Activated naive CD8-positive, alpha-beta T cell treated with anti-CD3 and anti-CD28 coated beads, Interleukin-2, amount 10 ng/mL, durations not matched to agents 7 days and 5 days (primary cell): ENCODE results near the gene SCLY. TPM values are rescaled to one million over a fixed set of nuclear protein-coding genes. Genes with fewer than 3 reads are reported as not detected.
A peak's percentile ranks its signal among the peaks of the same experiment; 100 is the strongest.

Experiments
- ATAC-seq: fragments of 150-1000 bp; cut with Tn5 transposase; one replicate; pipeline ENCODE4 v1.10.0; 2021; ENCODE audit warnings: low read depth, moderate library complexity
- POLR2A ChIA-PET: fragments of 350-600 bp; sonication (Branson Sonifier 250); formaldehyde crosslinking; loops from one replicate; lab custom pipeline; 2021; ENCODE audit warnings: antibody characterized with exemption; lab: Charles Lee
- DNase-seq: peaks from one replicate; pipeline ENCODE4 v3.0.0; 2021
- H3K27ac Mint-ChIP-seq: one replicate; pipeline ENCODE4 v1.8.0; 2022; ENCODE audit warnings: mild to moderate bottlenecking, mixed read lengths
- H3K27me3 Mint-ChIP-seq: one replicate; pipeline ENCODE4 v1.8.0; 2022; ENCODE audit warnings: mild to moderate bottlenecking, moderate library complexity, mixed read lengths
- H3K36me3 Mint-ChIP-seq: one replicate; pipeline ENCODE4 v1.8.0; 2021; ENCODE audit warnings: mild to moderate bottlenecking, mixed read lengths
- H3K4me1 Mint-ChIP-seq: one replicate; pipeline ENCODE4 v1.8.0; 2021; ENCODE audit warnings: mixed read lengths
- H3K4me3 Mint-ChIP-seq: one replicate; pipeline ENCODE4 v1.8.0; 2022; ENCODE audit warnings: mild to moderate bottlenecking, moderate library complexity, mixed read lengths
- H3K9me3 Mint-ChIP-seq: one replicate; pipeline ENCODE4 v1.8.0; 2021; ENCODE audit warnings: mixed read lengths
- total RNA-seq, 2 experiments: library from RNA; stranded (reverse); gene quantifications; one replicate each; pipeline ENCODE4 v1.2.3, GENCODE V29; 2021

The SCLY gene
- total RNA-seq, 2 experiments from 2014 or later, result 27.8 to 30.6 TPM

- no peaks in the 10 kb centered on the region for H3K27me3 Mint-ChIP-seq
- DNase-seq (peak; percentile 19), ATAC-seq (no peak)
- POLR2A ChIA-PET, result no interaction called here
- H3K4me1 Mint-ChIP-seq, result peaks cover 2% of the 10 kb centered on the region
- no peak overlapping the region for H3K27ac Mint-ChIP-seq
- no peaks in the 10 kb centered on the region for H3K9me3 Mint-ChIP-seq
- H3K36me3 Mint-ChIP-seq, result peaks cover 2% of the 10 kb centered on the region
- H3K4me3 Mint-ChIP-seq, result no peak overlapping the region
Observed at GRCh38 chr2:238098901-238099713, 38.3 kb downstream of the SCLY start.

GRCh38 chr2:238099714-238100048 lies 38.9 kb downstream of the SCLY start:
- Mint-ChIP-seq H3K36me3 (peaks cover 2% of the 10 kb centered on the region), H3K27ac (no peak overlapping the region), H3K9me3 (no peaks in the 10 kb centered on the region), H3K4me1 (peaks cover 2% of the 10 kb centered on the region), H3K27me3 (no peaks in the 10 kb centered on the region), H3K4me3 (no peak overlapping the region)
- POLR2A ChIA-PET, result no interaction called here
- DNase-seq (peak; percentile 23), ATAC-seq (no peak)

GRCh38 chr2:238100049-238100820 lies 39.4 kb downstream of the SCLY start, which contains the start of gene ESPNL:
Gene ESPNL, plus strand, starts transcription at chr2:238100340. Its CDS starts 80 bp downstream, at chr2:238100420.
- DNase-seq (peak; percentile 25), ATAC-seq (no peak)
- Mint-ChIP-seq H3K4me1 (peaks cover 2% of the 10 kb centered on the region), H3K27me3 (no peaks in the 10 kb centered on the region), H3K4me3 (no peak within 1 kb of the TSS), H3K27ac (no peak within 1 kb of the TSS), H3K36me3 (no peaks in the 10 kb centered on the region), H3K9me3 (no peaks in the 10 kb centered on the region)
- POLR2A ChIA-PET, result no interaction called here

GRCh38 chr2:238100821-238101771 lies 40.3 kb downstream of the SCLY start:
- no peaks in the 10 kb centered on the region for H3K36me3 Mint-ChIP-seq
- POLR2A ChIA-PET, result no interaction called here
- peak; percentile 24 for DNase-seq
- H3K4me1 Mint-ChIP-seq, result peaks cover 2% of the 10 kb centered on the region
- H3K4me3 Mint-ChIP-seq, result no peak overlapping the region
- no peaks in the 10 kb centered on the region for H3K9me3 Mint-ChIP-seq
- H3K27ac Mint-ChIP-seq, result no peak overlapping the region
- H3K27me3 Mint-ChIP-seq, result no peaks in the 10 kb centered on the region
- no peak for ATAC-seq

GRCh38 chr2:238101891-238102841 lies 41.4 kb downstream of the SCLY start:
- POLR2A ChIA-PET, result no interaction called here
- no peaks in the 10 kb centered on the region for H3K4me1 Mint-ChIP-seq
- H3K36me3 Mint-ChIP-seq, result no peaks in the 10 kb centered on the region
- DNase-seq (peak; percentile 26), ATAC-seq (no peak)
- no peaks in the 10 kb centered on the region for H3K9me3 Mint-ChIP-seq
- no peaks in the 10 kb centered on the region for H3K27me3 Mint-ChIP-seq
- no peak overlapping the region for H3K4me3 Mint-ChIP-seq
- H3K27ac Mint-ChIP-seq, result no peak overlapping the region

- no peak for ATAC-seq
- H3K4me3 Mint-ChIP-seq, result no peak overlapping the region
Observed at GRCh38 chr2:238102865-238103264, 42.1 kb downstream of the SCLY start.

GRCh38 chr2:238103465-238104225 lies 42.8 kb downstream of the SCLY start:
- H3K27me3 Mint-ChIP-seq, result no peaks in the 10 kb centered on the region

More at GRCh38 chr2:238102865-238103264, 42.1 kb downstream of the SCLY start:
- DNase-seq, result peak; percentile 23
- no peak overlapping the region for H3K27ac Mint-ChIP-seq
- POLR2A ChIA-PET, result no interaction called here
- no peaks in the 10 kb centered on the region for H3K9me3 Mint-ChIP-seq
- no peaks in the 10 kb centered on the region for H3K4me1 Mint-ChIP-seq
- H3K36me3 Mint-ChIP-seq, result no peaks in the 10 kb centered on the region
- no peaks in the 10 kb centered on the region for H3K27me3 Mint-ChIP-seq

GRCh38 chr2:238104226-238104690 lies 43.5 kb downstream of the SCLY start:
- H3K27me3 Mint-ChIP-seq, result no peaks in the 10 kb centered on the region
- no peaks in the 10 kb centered on the region for H3K9me3 Mint-ChIP-seq
- POLR2A ChIA-PET, result no interaction called here
- H3K27ac Mint-ChIP-seq, result no peak overlapping the region
- no peak overlapping the region for H3K4me3 Mint-ChIP-seq
- DNase-seq (peak; percentile 28), ATAC-seq (no peak)
- H3K36me3 Mint-ChIP-seq, result no peaks in the 10 kb centered on the region
- peaks cover 10% of the 10 kb centered on the region for H3K4me1 Mint-ChIP-seq

More at GRCh38 chr2:238103465-238104225, 42.8 kb downstream of the SCLY start:
- Mint-ChIP-seq H3K9me3 (no peaks in the 10 kb centered on the region), H3K4me1 (peaks cover 6% of the 10 kb centered on the region), H3K4me3 (no peak overlapping the region), H3K27ac (no peak overlapping the region), H3K36me3 (no peaks in the 10 kb centered on the region)
- ATAC-seq, result no peak
- POLR2A ChIA-PET, result no interaction called here
- peak; percentile 27 for DNase-seq

- DNase-seq (peak; percentile 21), ATAC-seq (no peak)
- Mint-ChIP-seq H3K4me1 (peaks cover 10% of the 10 kb centered on the region), H3K27ac (no peak overlapping the region), H3K9me3 (no peaks in the 10 kb centered on the region), H3K27me3 (no peaks in the 10 kb centered on the region), H3K36me3 (no peaks in the 10 kb centered on the region), H3K4me3 (no peak overlapping the region)
- POLR2A ChIA-PET, result no interaction called here
Observed at GRCh38 chr2:238104691-238105371, 44.0 kb downstream of the SCLY start.

GRCh38 chr2:238105506-238106338 lies 44.9 kb downstream of the SCLY start:
- Mint-ChIP-seq H3K27ac (no peak overlapping the region), H3K4me1 (peaks cover 10% of the 10 kb centered on the region), H3K9me3 (no peaks in the 10 kb centered on the region), H3K4me3 (no peak overlapping the region), H3K36me3 (no peaks in the 10 kb centered on the region), H3K27me3 (no peaks in the 10 kb centered on the region)
- POLR2A ChIA-PET, result no interaction called here
- no peak for ATAC-seq
- DNase-seq, result peak; percentile 23

GRCh38 chr2:238106339-238106697 lies 45.5 kb downstream of the SCLY start:
- DNase-seq (no peak), ATAC-seq (no peak)
- Mint-ChIP-seq H3K27me3 (no peaks in the 10 kb centered on the region), H3K9me3 (no peaks in the 10 kb centered on the region), H3K4me3 (no peak overlapping the region), H3K4me1 (peaks cover 10% of the 10 kb centered on the region), H3K27ac (no peak overlapping the region), H3K36me3 (no peaks in the 10 kb centered on the region)
- POLR2A ChIA-PET, result no interaction called here
